Type B pancreatic cell (in vitro differentiated cells): ENCODE data around the gene CAMK1. TPM values are rescaled to one million over a fixed set of nuclear protein-coding genes. Genes with fewer than 3 reads are reported as not detected.

Experiments used
- DNase-seq: peaks from one replicate; pipeline ENCODE4 v3.0.0; 2021; ENCODE audit warnings: mixed read lengths; ENCODE audit not compliant: unreplicated experiment; ENCODE audit errors: extremely low spot score
- H3K27ac Mint-ChIP-seq: 2 replicates; pipeline ENCODE4 v1.8.0; 2021; ENCODE audit warnings: mild to moderate bottlenecking, mixed read lengths
- H3K27me3 Mint-ChIP-seq: 2 replicates; pipeline ENCODE4 v1.8.0; 2021; ENCODE audit warnings: mixed read lengths
- H3K36me3 Mint-ChIP-seq: 2 replicates; pipeline ENCODE4 v1.8.0; 2021; ENCODE audit warnings: mixed read lengths
- H3K4me1 Mint-ChIP-seq: one replicate; pipeline ENCODE4 v1.8.0; 2021; ENCODE audit warnings: mixed read lengths; ENCODE audit not compliant: unreplicated experiment
- H3K4me3 Mint-ChIP-seq: 2 replicates; pipeline ENCODE4 v1.8.0; 2021; ENCODE audit warnings: mild to moderate bottlenecking, mixed read lengths
- H3K9me3 Mint-ChIP-seq: 2 replicates; pipeline ENCODE4 v1.8.0; 2021; ENCODE audit warnings: mixed read lengths
- CTCF ChIP-seq: fragments of 200-600 bp; sonication (generic); conservative IDR thresholded peaks from 2 replicates; pipeline ENCODE4 v1.5.0; 2021; ENCODE audit warnings: antibody characterized with exemption, mild to moderate bottlenecking
- total RNA-seq: library from RNA; stranded (reverse); gene quantifications from 2 replicates; pipeline ENCODE4 v1.2.1, GENCODE V29; 2021; ENCODE audit warnings: low replicate concordance

CAMK1 gene
- total RNA-seq, 1 donor from 2014 or later, result 9.1 TPM

GRCh38 chr3:9715136-9715535 lies 54.6 kb downstream of the CAMK1 start:
- no peaks in the 10 kb centered on the region for H3K9me3 Mint-ChIP-seq
- no peak for DNase-seq
- H3K4me1 Mint-ChIP-seq, result no peaks in the 10 kb centered on the region
- H3K4me3 Mint-ChIP-seq, result no peak overlapping the region
- H3K27me3 Mint-ChIP-seq, result peaks cover 58% of the 10 kb centered on the region
- no peaks in the 10 kb centered on the region for H3K36me3 Mint-ChIP-seq
- no peak overlapping the region for H3K27ac Mint-ChIP-seq
- TF ChIP-seq CTCF, result no peak

DNA sequence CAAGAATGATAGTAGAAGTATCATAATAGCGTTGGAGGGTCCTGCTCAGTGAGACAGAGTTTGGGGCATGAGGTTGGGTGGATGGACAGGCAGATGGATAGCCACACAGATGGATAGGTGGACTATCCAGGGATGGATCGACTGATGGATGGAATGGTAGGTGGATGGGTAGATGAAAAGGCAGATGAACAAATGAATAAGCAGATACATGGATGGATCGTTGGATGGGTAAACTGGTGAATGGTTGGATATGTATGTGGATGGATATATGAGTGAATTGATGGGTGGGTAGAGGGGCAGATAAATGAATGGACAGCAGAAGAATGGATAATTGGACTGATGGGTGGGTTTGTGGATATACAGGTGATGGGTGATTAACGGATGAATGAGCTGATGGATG lies 56.6 kb downstream of the CAMK1 start:
- no peak for TF ChIP-seq CTCF
- peaks cover 58% of the 10 kb centered on the region for H3K27me3 Mint-ChIP-seq
- H3K4me1 Mint-ChIP-seq, result no peaks in the 10 kb centered on the region
- DNase-seq, result no peak
- H3K9me3 Mint-ChIP-seq, result no peaks in the 10 kb centered on the region
- H3K27ac Mint-ChIP-seq, result no peak overlapping the region
- no peaks in the 10 kb centered on the region for H3K36me3 Mint-ChIP-seq
- H3K4me3 Mint-ChIP-seq, result no peak overlapping the region

DNA sequence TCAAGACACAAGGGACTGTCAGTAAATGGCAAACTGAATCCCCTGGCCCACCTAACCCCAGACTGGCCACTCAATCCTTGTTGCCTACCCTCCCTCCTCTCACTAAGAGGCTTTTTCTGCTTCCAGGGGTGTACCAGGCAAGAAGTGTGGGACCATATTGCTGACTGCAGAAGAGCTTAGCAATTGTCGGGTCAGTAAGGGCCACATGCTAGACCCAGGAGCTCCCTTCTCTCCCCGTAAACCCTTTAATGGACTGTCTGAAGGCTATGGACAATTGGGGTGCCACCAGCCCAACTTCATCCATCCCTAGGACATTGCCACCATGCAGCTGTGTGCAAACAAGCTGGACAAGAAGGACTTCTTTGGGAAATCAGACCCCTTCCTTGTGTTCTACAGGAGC lies 57.3 kb downstream of the CAMK1 start:
- no peak for TF ChIP-seq CTCF
- H3K27ac Mint-ChIP-seq, result no peak overlapping the region
- H3K36me3 Mint-ChIP-seq, result no peaks in the 10 kb centered on the region
- no peak for DNase-seq
- H3K9me3 Mint-ChIP-seq, result no peaks in the 10 kb centered on the region
- no peak overlapping the region for H3K4me3 Mint-ChIP-seq
- H3K27me3 Mint-ChIP-seq, result peaks cover 54% of the 10 kb centered on the region
- no peaks in the 10 kb centered on the region for H3K4me1 Mint-ChIP-seq

DNA sequence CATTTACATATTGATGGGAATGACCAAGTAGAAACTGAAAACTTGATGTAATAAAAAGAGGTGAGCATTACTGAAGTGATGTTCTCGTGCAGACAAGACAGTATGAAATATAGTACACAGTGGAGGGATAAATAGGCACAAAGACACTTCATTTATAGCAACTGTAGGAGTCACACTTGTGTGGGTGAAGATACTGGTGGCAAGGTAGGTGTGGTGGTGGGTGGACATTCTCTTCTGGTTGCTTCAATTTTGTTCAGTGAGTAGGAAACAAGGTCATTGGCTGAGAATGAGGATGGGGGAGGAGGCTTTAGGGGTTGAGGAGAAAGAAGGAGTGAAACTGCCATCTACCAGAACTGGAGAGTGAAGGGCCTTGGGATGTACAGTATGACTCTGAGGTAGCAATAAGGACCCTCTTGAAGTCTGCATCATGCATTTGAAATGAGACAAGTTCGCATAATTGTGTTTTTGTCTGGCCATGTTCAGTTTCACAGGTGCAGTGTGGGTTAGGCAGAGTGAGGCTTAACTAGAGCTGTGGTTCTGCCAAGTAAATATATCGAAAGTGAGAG lies 59.5 kb downstream of the CAMK1 start:
- Mint-ChIP-seq H3K4me1 (no peaks in the 10 kb centered on the region), H3K9me3 (no peaks in the 10 kb centered on the region), H3K4me3 (no peak overlapping the region), H3K27me3 (peaks cover 59% of the 10 kb centered on the region), H3K36me3 (no peaks in the 10 kb centered on the region), H3K27ac (no peak overlapping the region)
- TF ChIP-seq CTCF, result no peak
- DNase-seq, result no peak

Other genes starting within 250 kb of the CAMK1 start
- gene LHFPL4, start 216.1 kb downstream of the CAMK1 start, total RNA-seq, result 1.7 and 3.5 TPM in 2 replicates
- gene MTMR14, start 120.4 kb downstream of the CAMK1 start, total RNA-seq, result 30.0 and 34.7 TPM in 2 replicates
- gene CPNE9, start 66.1 kb downstream of the CAMK1 start, total RNA-seq, result 0.34 and 0.59 TPM in 2 replicates
- 22.6 and 28.0 TPM in 2 replicates for gene BRPF1, start 38.2 kb downstream of the CAMK1 start, total RNA-seq
- 22.8 and 40.4 TPM in 2 replicates for gene OGG1, start 20.0 kb downstream of the CAMK1 start, total RNA-seq
- 48.4 and 54.3 TPM in 2 replicates for gene TADA3, start 22.5 kb upstream of the CAMK1 start, total RNA-seq
- 131 and 151 TPM in 2 replicates for gene ARPC4, start 23.1 kb upstream of the CAMK1 start, total RNA-seq
- gene TTLL3, start 40.3 kb upstream of the CAMK1 start, total RNA-seq, result 25.8 and 42.2 TPM in 2 replicates
- 50.9 and 55.0 TPM in 2 replicates for gene RPUSD3, start 74.1 kb upstream of the CAMK1 start, total RNA-seq
- gene CIDEC, start 110.3 kb upstream of the CAMK1 start, total RNA-seq, result 0.60 and 1.6 TPM in 2 replicates
- 35.4 and 40.4 TPM in 2 replicates for gene JAGN1, start 120.7 kb upstream of the CAMK1 start, total RNA-seq
- 13.6 and 24.3 TPM in 2 replicates for gene IL17RE, start 132.9 kb upstream of the CAMK1 start, total RNA-seq
- 22.6 and 30.0 TPM in 2 replicates for gene IL17RC, start 147.2 kb upstream of the CAMK1 start, total RNA-seq
- 40.1 and 44.3 TPM in 2 replicates for gene CRELD1, start 163.9 kb upstream of the CAMK1 start, total RNA-seq
- 8.2 and 11.3 TPM in 2 replicates for gene PRRT3, start 182.5 kb upstream of the CAMK1 start, total RNA-seq
- 51.8 and 71.9 TPM in 2 replicates for gene EMC3, start 216.9 kb upstream of the CAMK1 start, total RNA-seq